ENCODE results near the gene ATP2B3. TPM values are rescaled to one million over a fixed set of nuclear protein-coding genes. Genes with fewer than 3 reads are reported as not detected.

The ATP2B3 gene
- polyA plus RNA-seq, 2 donors, result not detected

DNA sequence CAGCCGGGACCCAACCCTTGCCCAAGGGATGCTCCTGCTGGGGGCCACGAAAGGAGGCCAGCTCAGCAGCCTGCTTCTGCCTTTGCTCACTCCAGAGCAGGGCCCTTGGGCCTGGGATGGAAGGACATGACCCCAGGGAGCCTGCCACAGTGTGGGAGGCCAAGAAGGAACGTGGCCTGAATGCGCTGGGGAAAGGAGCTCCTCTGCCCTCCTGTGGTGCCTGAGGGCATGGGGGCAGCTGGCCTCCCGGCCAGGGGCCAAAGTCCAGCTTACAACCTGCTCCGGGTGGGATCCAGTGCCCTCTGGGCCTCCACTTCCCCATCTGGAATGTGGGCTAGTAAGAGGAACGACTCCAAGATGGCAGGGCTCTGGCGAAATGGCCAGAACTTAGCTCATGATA lies 2.0 kb upstream of the ATP2B3 start:
- Histone ChIP-seq H3K27ac (ENCODE audit: low read depth in 2 of 2, low read length in 1 of 2) (no peak overlapping the region), H3K4me1 (ENCODE audit: control insufficient read depth in 2 of 2, insufficient read depth in 2 of 2, low read length in 1 of 2) (peaks cover 3 to 7% of the 10 kb centered on the region in 2 donors), H3K4me3 (ENCODE audit: low read depth in 1 of 2, low read length in 2 of 2) (no peak overlapping the region), H3K27me3 (ENCODE audit: control insufficient read depth in 1 of 2, insufficient read depth in 2 of 2, low read length in 2 of 2) (peaks cover 4 to 5% of the 10 kb centered on the region in 2 donors), H3K36me3 (ENCODE audit: control insufficient read depth in 2 of 2, insufficient read depth in 2 of 2, low read length in 1 of 2) (no peaks in the 10 kb centered on the region), H3K9me3 (ENCODE audit: control insufficient read depth in 2 of 2, insufficient read depth in 1 of 2, low read depth in 1 of 2, low read length in 1 of 2) (no peaks in the 10 kb centered on the region)
- WGBS, 2 donors, result 59 to 68% methylated on average over 8 of the region's 8 CpGs

DNA sequence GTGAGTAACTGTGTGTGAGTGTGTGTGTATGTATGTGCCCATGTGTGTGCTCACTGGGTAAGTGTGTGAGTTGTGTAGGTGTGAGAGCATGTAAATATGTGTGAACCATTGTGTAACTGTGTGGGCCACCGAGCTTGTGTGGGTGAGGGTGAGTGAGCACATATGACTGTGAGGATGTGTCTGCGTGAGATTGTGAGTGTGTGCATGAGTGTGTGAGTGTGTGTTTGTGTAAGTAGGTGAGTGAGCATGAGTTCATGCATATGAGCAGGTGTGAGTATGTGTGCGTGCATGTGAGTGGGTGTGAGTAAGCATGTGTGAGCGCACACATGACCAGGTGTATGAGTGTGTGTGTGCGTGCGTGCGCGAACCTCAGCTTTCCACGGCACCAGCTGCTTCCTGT lies 1.4 kb upstream of the ATP2B3 start:
- 61 to 79% methylated on average over 9 of the region's 9 CpGs for WGBS, 2 donors
- H3K9me3 ChIP-seq (ENCODE audit: control insufficient read depth in 2 of 2, insufficient read depth in 1 of 2, low read depth in 1 of 2, low read length in 1 of 2), result no peaks in the 10 kb centered on the region
- peaks cover 3 to 8% of the 10 kb centered on the region in 2 donors for H3K4me1 ChIP-seq (ENCODE audit: control insufficient read depth in 2 of 2, insufficient read depth in 2 of 2, low read length in 1 of 2)
- H3K27me3 ChIP-seq (ENCODE audit: control insufficient read depth in 1 of 2, insufficient read depth in 2 of 2, low read length in 2 of 2), result peaks cover 4 to 5% of the 10 kb centered on the region in 2 donors
- H3K27ac ChIP-seq (ENCODE audit: low read depth in 2 of 2, low read length in 1 of 2), result no peak overlapping the region
- H3K36me3 ChIP-seq (ENCODE audit: control insufficient read depth in 2 of 2, insufficient read depth in 2 of 2, low read length in 1 of 2), result no peaks in the 10 kb centered on the region
- no peak overlapping the region for H3K4me3 ChIP-seq (ENCODE audit: low read depth in 1 of 2, low read length in 2 of 2)

DNA sequence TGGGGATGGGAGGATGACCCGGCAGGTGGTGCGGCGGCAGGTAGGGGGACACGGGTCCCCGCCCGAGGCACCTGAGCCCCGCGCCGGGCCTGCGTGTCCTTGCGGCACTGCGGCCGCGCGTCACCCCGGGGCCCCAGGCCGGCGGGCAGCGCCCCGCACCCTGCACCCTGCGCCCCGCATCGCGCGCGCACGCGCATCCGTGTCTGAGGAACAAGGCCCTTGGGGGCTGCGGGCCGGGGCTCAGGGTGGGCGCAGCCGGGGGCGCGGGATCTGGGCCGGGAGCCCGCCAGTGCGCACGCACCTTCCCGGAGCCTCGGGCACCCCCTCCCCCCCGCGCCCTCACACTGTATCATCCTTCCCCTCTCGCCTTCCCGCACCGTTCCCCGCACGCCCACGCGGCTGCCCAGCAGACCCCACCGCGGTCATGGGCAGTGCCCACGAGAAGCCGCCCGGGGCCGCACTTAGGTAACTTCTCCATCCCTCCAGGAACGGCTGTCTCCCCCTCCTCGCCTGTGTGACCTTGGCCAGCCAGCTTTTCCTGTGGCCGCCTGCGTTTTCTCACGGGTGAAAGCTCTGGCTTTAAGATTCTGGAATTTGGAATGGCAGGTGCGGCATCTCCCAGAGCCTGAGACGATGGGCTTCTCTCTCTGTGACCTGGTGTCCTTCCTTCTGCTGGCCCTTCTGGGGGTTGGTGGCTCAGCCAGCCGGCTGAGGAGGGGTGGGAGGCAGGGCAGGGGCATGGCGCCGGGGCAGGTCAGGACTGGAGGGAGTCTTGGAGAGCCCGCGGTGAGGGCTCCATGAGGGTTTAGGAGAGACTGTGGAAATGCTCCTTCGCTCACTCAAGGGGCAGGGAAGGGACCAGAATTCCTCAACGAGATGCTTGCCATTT lies 748 bp downstream of the ATP2B3 start:
- 6 to 26% methylated on average over 41 to 70 of the region's 70 CpGs for WGBS, 2 donors
- Histone ChIP-seq H3K36me3 (ENCODE audit: control insufficient read depth in 2 of 2, insufficient read depth in 2 of 2, low read length in 1 of 2) (no peaks in the 10 kb centered on the region), H3K9me3 (ENCODE audit: control insufficient read depth in 2 of 2, insufficient read depth in 1 of 2, low read depth in 1 of 2, low read length in 1 of 2) (no peaks in the 10 kb centered on the region), H3K27ac (ENCODE audit: low read depth in 2 of 2, low read length in 1 of 2) (no peak overlapping the region), H3K4me3 (ENCODE audit: low read depth in 1 of 2, low read length in 2 of 2) (no peak overlapping the region), H3K27me3 (ENCODE audit: control insufficient read depth in 1 of 2, insufficient read depth in 2 of 2, low read length in 2 of 2) (peaks cover 4 to 5% of the 10 kb centered on the region in 2 donors), H3K4me1 (ENCODE audit: control insufficient read depth in 2 of 2, insufficient read depth in 2 of 2, low read length in 1 of 2) (peaks cover 3% of the 10 kb centered on the region in 2 donors)

DNA sequence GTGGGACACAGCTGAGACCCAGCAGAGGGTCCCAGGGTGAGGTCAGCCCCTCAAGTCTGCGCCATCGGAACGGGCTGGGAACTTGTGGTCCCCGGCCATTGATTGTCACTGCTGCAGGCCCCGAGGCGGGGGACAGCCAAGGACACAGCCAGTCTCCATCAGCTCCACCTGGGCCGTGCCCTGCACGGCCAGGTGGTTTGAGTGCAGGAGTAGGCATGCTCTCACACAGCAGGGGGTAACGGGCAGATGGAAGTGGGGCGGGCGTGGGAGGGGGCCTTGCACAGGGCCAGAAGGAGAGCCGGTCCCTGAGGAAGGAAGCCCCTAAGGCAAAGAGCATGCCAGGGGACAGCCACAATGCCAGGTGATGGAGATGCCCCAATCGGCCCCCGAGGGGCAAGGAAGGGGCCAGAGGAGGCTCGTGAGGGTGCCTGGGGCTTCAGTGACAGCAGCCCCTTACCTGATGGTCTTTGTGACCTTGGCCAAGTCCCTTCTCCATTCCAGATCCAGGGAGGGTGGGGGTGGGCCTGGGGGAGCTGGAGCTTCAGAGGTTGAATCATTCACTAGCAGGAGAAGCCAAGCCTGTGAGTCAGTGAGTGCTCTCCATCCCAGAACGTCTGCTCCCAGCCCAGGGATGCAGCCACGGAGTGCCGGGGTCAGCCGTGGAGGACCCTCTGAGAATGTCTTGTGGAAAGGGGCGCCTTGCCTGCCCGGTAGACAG lies 2.3 kb downstream of the ATP2B3 start:
- 64 to 66% methylated on average over 19 to 21 of the region's 21 CpGs for WGBS, 2 donors
- H3K27ac ChIP-seq (ENCODE audit: low read depth in 2 of 2, low read length in 1 of 2), result no peak overlapping the region

DNA sequence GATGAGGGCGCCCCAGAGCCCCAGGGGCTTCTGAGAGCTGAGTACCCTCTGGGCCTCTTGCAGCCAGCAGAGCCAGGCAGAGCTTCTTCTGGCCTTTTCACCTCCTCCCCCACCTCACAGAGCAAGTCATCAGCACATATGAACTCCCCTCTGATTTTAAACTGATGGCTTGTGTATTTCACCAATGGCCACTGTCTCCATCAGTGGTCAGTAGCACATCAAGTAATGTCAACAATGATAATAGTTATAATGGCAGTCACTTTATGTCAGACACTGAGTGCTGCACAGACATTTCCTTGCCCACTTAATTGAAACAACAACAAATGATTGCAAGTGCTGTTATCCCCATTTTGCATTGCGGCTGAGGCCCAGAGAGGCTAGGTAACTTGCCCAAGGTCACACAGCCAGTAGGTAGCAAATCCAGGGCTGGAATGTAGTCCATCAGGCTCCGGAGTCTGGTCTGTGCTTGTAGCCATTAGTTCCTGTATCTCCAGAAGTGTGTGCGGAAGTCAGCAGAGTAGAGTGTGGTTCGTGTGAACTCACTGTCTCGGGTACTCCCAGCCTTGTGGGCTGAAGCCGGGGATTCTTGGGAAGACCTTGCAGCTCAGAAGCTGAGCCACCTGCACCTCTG lies 3.0 kb downstream of the ATP2B3 start:
- Histone ChIP-seq H3K36me3 (ENCODE audit: control insufficient read depth in 2 of 2, insufficient read depth in 2 of 2, low read length in 1 of 2) (no peaks in the 10 kb centered on the region), H3K9me3 (ENCODE audit: control insufficient read depth in 2 of 2, insufficient read depth in 1 of 2, low read depth in 1 of 2, low read length in 1 of 2) (no peaks in the 10 kb centered on the region), H3K4me1 (ENCODE audit: control insufficient read depth in 2 of 2, insufficient read depth in 2 of 2, low read length in 1 of 2) (peaks cover 3% of the 10 kb centered on the region in 2 donors), H3K4me3 (ENCODE audit: low read depth in 1 of 2, low read length in 2 of 2) (no peak overlapping the region), H3K27ac (ENCODE audit: low read depth in 2 of 2, low read length in 1 of 2) (peak overlapping the region in 1 of 2 donors; percentile 58), H3K27me3 (ENCODE audit: control insufficient read depth in 1 of 2, insufficient read depth in 2 of 2, low read length in 2 of 2) (peaks cover 4 to 5% of the 10 kb centered on the region in 2 donors)
- WGBS, 2 donors, result 48 to 67% methylated on average over 7 of the region's 7 CpGs

More for the DNA sequence above, 2.3 kb downstream of the ATP2B3 start:
- no peak overlapping the region for H3K4me3 ChIP-seq (ENCODE audit: low read depth in 1 of 2, low read length in 2 of 2)
- H3K27me3 ChIP-seq (ENCODE audit: control insufficient read depth in 1 of 2, insufficient read depth in 2 of 2, low read length in 2 of 2), result peaks cover 4 to 5% of the 10 kb centered on the region in 2 donors
- H3K36me3 ChIP-seq (ENCODE audit: control insufficient read depth in 2 of 2, insufficient read depth in 2 of 2, low read length in 1 of 2), result no peaks in the 10 kb centered on the region
- H3K4me1 ChIP-seq (ENCODE audit: control insufficient read depth in 2 of 2, insufficient read depth in 2 of 2, low read length in 1 of 2), result peaks cover 3% of the 10 kb centered on the region in 2 donors
- no peaks in the 10 kb centered on the region for H3K9me3 ChIP-seq (ENCODE audit: control insufficient read depth in 2 of 2, insufficient read depth in 1 of 2, low read depth in 1 of 2, low read length in 1 of 2)

DNA sequence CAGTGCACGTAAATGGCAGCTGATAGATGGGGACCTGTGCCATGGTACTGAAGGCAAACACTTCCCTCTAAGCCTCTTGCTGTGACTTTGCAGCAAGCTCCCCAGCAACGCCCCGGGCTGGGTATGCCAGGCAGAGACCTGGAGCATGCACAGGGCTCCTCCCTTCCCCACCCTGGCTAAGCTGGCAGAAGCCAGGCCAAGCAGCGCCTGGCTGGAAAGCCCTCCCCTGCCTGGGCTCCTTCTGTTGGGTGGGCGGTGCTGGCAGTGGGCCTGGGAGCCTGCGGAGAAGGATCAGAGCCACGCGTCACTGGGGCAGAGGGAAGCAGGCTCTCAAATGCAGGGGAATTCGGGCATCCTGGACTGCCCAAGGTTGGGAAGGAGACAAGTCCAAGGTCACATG lies 3.6 kb downstream of the ATP2B3 start:
- H3K27me3 ChIP-seq (ENCODE audit: control insufficient read depth in 1 of 2, insufficient read depth in 2 of 2, low read length in 2 of 2), result peaks cover 4 to 5% of the 10 kb centered on the region in 2 donors
- 25 to 40% methylated on average over 9 of the region's 9 CpGs for WGBS, 2 donors

DNA sequence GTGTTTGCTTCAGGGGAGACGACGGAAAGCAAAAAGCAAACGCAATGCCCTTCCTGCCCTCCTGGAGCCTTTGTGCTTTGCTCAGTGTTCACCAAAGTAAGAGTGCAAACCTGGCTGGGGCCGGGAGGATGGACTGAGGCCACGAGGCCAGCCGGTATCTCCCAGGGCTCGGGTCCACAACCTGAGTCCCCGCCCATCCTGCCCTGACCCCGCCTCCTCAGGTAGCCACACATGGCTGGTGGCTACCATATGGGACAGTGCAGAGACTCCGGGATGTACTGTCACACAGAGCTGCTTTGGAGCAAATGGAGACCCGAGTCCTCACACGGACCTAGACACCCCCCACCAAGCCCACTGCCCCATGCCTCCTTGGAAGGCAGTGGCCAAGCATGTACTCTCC lies 4.8 kb downstream of the ATP2B3 start:
- H3K27ac ChIP-seq (ENCODE audit: low read depth in 2 of 2, low read length in 1 of 2), result no peak overlapping the region
- peaks cover 0 to 5% of the 10 kb centered on the region in 2 donors for H3K27me3 ChIP-seq (ENCODE audit: control insufficient read depth in 1 of 2, insufficient read depth in 2 of 2, low read length in 2 of 2)
- H3K9me3 ChIP-seq (ENCODE audit: control insufficient read depth in 2 of 2, insufficient read depth in 1 of 2, low read depth in 1 of 2, low read length in 1 of 2), result no peaks in the 10 kb centered on the region
- peaks cover 3 to 6% of the 10 kb centered on the region in 2 donors for H3K4me1 ChIP-seq (ENCODE audit: control insufficient read depth in 2 of 2, insufficient read depth in 2 of 2, low read length in 1 of 2)
- H3K36me3 ChIP-seq (ENCODE audit: control insufficient read depth in 2 of 2, insufficient read depth in 2 of 2, low read length in 1 of 2), result no peaks in the 10 kb centered on the region
- H3K4me3 ChIP-seq (ENCODE audit: low read depth in 1 of 2, low read length in 2 of 2), result no peak overlapping the region
- 45 to 57% methylated on average over 11 to 12 of the region's 12 CpGs for WGBS, 2 donors

More for the DNA sequence above, 3.6 kb downstream of the ATP2B3 start:
- H3K27ac ChIP-seq (ENCODE audit: low read depth in 2 of 2, low read length in 1 of 2), result peak overlapping the region in 1 of 2 donors; percentile 58
- no peak overlapping the region for H3K4me3 ChIP-seq (ENCODE audit: low read depth in 1 of 2, low read length in 2 of 2)
- H3K36me3 ChIP-seq (ENCODE audit: control insufficient read depth in 2 of 2, insufficient read depth in 2 of 2, low read length in 1 of 2), result no peaks in the 10 kb centered on the region
- peaks cover 3% of the 10 kb centered on the region in 2 donors for H3K4me1 ChIP-seq (ENCODE audit: control insufficient read depth in 2 of 2, insufficient read depth in 2 of 2, low read length in 1 of 2)
- no peaks in the 10 kb centered on the region for H3K9me3 ChIP-seq (ENCODE audit: control insufficient read depth in 2 of 2, insufficient read depth in 1 of 2, low read depth in 1 of 2, low read length in 1 of 2)

DNA sequence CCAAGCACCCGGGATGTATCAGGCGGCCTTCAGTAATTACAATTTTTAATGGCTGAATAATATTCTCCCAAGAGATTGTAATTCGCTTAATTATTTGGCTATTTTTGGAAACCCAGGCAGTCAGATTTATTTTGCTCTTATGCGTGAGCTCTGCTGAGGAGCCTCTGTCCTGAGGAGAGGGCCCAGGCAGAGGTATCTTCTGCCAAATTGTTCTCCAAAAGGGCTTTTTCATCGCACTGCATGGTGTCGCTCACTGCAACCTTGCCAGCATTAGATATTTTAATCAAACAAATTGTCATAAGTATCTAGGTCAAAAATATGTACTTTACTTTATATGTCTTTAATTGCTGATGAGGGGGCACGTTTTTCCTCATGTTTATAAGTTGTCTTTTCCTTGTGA lies 5.8 kb downstream of the ATP2B3 start:
- H3K27me3 ChIP-seq (ENCODE audit: control insufficient read depth in 1 of 2, insufficient read depth in 2 of 2, low read length in 2 of 2), result no peaks in the 10 kb centered on the region
- WGBS, 2 donors, result 78 to 81% methylated on average over 7 of the region's 7 CpGs

DNA sequence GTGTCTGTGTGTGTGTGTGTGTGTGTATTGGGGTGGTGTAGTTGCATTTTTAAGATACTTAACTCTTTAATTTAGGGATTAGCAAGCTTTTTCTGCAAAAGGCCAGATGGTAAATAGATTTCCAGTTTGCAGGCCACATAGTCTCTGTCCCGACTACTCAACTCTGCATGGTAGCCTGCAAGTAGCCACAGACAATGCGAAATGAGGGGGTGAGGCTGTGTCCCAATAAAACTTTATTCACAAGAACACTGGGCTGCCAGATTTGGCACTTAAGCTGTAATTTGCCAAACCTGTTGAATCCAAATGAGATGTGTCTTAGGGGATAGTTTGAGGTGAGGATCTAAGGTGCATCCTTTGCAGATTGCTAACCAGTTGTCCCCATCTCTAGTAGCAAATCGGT lies 6.8 kb downstream of the ATP2B3 start:
- Histone ChIP-seq H3K9me3 (ENCODE audit: control insufficient read depth in 2 of 2, insufficient read depth in 1 of 2, low read depth in 1 of 2, low read length in 1 of 2) (no peaks in the 10 kb centered on the region), H3K27me3 (ENCODE audit: control insufficient read depth in 1 of 2, insufficient read depth in 2 of 2, low read length in 2 of 2) (peaks cover 0 to under 1% of the 10 kb centered on the region in 2 donors), H3K4me3 (ENCODE audit: low read depth in 1 of 2, low read length in 2 of 2) (no peak overlapping the region), H3K36me3 (ENCODE audit: control insufficient read depth in 2 of 2, insufficient read depth in 2 of 2, low read length in 1 of 2) (no peaks in the 10 kb centered on the region), H3K4me1 (ENCODE audit: control insufficient read depth in 2 of 2, insufficient read depth in 2 of 2, low read length in 1 of 2) (peaks cover 0 to 6% of the 10 kb centered on the region in 2 donors), H3K27ac (ENCODE audit: low read depth in 2 of 2, low read length in 1 of 2) (no peak overlapping the region)
- 87 to 90% methylated on average over 3 of the region's 3 CpGs for WGBS, 2 donors

More for the DNA sequence above, 5.8 kb downstream of the ATP2B3 start:
- Histone ChIP-seq H3K27ac (ENCODE audit: low read depth in 2 of 2, low read length in 1 of 2) (no peak overlapping the region), H3K4me1 (ENCODE audit: control insufficient read depth in 2 of 2, insufficient read depth in 2 of 2, low read length in 1 of 2) (peaks cover 0 to 6% of the 10 kb centered on the region in 2 donors), H3K9me3 (ENCODE audit: control insufficient read depth in 2 of 2, insufficient read depth in 1 of 2, low read depth in 1 of 2, low read length in 1 of 2) (no peaks in the 10 kb centered on the region), H3K4me3 (ENCODE audit: low read depth in 1 of 2, low read length in 2 of 2) (no peak overlapping the region), H3K36me3 (ENCODE audit: control insufficient read depth in 2 of 2, insufficient read depth in 2 of 2, low read length in 1 of 2) (no peaks in the 10 kb centered on the region)

Data from esophagus (tissue), 2 donors.